ENCODE measurements around the gene CLDN22.

Gene CLDN22

GRCh38 chr4:183321516-183321915 is 1.4 kb upstream of the CLDN22 start:
- H3K27ac ChIP-seq, result no peak overlapping the region
- no peak for TF ChIP-seq ZFX (IDR thresholded peaks at IDR 0.05; ENCODE audit: borderline replicate concordance)
- TF ChIP-seq, protein P1, sequence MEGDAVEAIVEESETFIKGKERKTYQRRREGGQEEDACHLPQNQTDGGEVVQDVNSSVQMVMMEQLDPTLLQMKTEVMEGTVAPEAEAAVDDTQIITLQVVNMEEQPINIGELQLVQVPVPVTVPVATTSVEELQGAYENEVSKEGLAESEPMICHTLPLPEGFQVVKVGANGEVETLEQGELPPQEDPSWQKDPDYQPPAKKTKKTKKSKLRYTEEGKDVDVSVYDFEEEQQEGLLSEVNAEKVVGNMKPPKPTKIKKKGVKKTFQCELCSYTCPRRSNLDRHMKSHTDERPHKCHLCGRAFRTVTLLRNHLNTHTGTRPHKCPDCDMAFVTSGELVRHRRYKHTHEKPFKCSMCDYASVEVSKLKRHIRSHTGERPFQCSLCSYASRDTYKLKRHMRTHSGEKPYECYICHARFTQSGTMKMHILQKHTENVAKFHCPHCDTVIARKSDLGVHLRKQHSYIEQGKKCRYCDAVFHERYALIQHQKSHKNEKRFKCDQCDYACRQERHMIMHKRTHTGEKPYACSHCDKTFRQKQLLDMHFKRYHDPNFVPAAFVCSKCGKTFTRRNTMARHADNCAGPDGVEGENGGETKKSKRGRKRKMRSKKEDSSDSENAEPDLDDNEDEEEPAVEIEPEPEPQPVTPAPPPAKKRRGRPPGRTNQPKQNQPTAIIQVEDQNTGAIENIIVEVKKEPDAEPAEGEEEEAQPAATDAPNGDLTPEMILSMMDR (IDR thresholded peaks at IDR 0.05), result no peak

DNA sequence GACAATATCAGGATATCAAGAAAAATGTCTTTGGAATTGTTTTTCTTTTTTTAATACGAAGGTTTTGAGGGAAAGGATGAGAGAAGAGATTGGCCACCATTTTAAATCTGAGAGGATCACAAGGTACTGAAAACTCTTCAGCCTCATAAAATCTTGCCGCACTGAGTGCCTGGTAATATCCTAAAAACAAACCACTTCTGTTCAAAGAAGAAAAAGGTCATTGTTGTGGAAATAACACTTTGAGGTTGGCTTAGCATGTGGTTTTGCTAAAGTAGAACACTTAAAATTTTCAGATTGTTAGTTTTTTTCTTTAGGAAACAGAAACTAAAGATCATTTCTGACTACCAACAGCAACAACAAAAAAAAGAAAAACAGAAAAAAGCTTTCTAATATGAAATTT is 1.0 kb upstream of the CLDN22 start:
- no peak for TF ChIP-seq ZFX (IDR thresholded peaks at IDR 0.05; ENCODE audit: borderline replicate concordance)
- TF ChIP-seq, protein P1 (IDR thresholded peaks at IDR 0.05), result no peak
- H3K27ac ChIP-seq, result no peak overlapping the region

GRCh38 chr4:183318656-183319055 is 1.4 kb downstream of the CLDN22 start:
- H3K27ac ChIP-seq, result no peak overlapping the region
- TF ChIP-seq, protein P1 (IDR thresholded peaks at IDR 0.05), result no peak
- no peak for TF ChIP-seq ZFX (IDR thresholded peaks at IDR 0.05; ENCODE audit: borderline replicate concordance)

DNA sequence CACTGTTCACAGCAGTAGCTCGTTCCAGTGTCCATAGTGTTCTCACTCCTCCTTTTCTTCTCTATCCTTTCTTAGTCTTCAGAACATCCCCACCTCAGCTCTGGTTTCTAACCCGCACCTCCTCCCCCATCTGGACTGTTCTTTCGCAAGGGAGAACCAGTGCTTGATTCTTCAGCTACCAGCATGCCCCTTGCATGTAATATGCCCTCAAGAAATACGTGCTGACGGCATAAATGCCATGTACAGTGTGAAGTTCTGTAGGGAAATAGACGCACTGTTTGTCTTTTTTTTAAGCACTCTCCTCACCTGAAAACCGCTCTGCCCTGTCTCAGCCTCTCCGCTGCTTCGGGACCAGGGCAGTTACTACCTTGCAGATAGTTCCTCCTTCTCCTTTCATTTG is 5.3 kb downstream of the CLDN22 start:
- H3K27ac ChIP-seq, result no peak overlapping the region
- TF ChIP-seq, protein P1 (IDR thresholded peaks at IDR 0.05), result no peak
- TF ChIP-seq ZFX (IDR thresholded peaks at IDR 0.05; ENCODE audit: borderline replicate concordance), result no peak

GRCh38 chr4:183314336-183314735 is 5.7 kb downstream of the CLDN22 start:
- no peak overlapping the region for H3K27ac ChIP-seq
- no peak for TF ChIP-seq ZFX (IDR thresholded peaks at IDR 0.05; ENCODE audit: borderline replicate concordance)
- TF ChIP-seq, protein P1 (IDR thresholded peaks at IDR 0.05), result no peak

- TF ChIP-seq ZFX (IDR thresholded peaks at IDR 0.05; ENCODE audit: borderline replicate concordance), result no peak
Measured at GRCh38 chr4:183312841-183313240, 7.2 kb downstream of the CLDN22 start.

DNA sequence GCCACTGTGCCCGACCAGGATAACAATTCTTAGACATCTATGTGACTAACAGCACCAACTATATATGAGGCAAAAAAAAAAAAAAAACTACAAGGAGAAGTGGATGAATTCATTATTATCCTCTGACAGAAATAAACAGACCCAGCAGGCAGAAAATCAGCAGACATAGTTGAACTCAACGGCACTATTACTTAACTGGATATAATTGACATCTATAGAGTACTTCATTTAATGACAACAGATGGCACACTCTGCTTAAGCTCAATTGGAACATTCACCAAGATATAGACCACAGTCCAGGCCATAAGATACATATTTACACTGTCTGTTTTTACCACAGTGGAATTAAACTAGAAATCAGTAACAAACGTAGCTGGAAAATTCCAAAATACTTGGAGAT is 13.3 kb downstream of the CLDN22 start:
- TF ChIP-seq, protein P1 (IDR thresholded peaks at IDR 0.05), result no peak
- no peak for TF ChIP-seq ZFX (IDR thresholded peaks at IDR 0.05; ENCODE audit: borderline replicate concordance)
- H3K27ac ChIP-seq, result no peak overlapping the region

More at GRCh38 chr4:183312841-183313240, 7.2 kb downstream of the CLDN22 start:
- no peak overlapping the region for H3K27ac ChIP-seq

DNA sequence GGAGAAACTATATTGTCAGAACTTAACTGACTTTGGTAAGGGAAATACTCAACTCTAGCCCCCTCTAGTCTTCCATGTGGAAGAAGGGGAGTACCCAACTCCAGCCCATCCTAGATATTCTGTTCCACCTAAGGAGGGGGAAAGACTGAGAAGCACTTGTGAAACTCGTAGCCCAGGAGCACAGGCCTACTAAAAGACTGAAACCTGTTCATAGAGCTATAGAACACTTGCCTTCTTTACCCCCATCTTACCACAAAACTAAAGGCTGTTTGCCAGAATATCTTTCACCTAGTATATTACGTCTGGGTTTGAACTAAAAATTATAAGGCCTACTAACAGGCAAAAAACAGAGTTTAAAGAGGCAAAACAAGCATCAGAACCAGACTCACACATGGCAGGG is 15.5 kb downstream of the CLDN22 start:
- no peak overlapping the region for H3K27ac ChIP-seq

More for the DNA sequence above, 15.5 kb downstream of the CLDN22 start:
- TF ChIP-seq ZFX (IDR thresholded peaks at IDR 0.05; ENCODE audit: borderline replicate concordance), result no peak
- TF ChIP-seq, protein P1 (IDR thresholded peaks at IDR 0.05), result no peak

All from 22Rv1 (cell line).